K562 (cell line): ENCODE data around the gene ADAMTS15. TPM values are rescaled to one million over a fixed set of nuclear protein-coding genes. Genes with fewer than 3 reads are reported as not detected.

Source experiments
- ATAC-seq: fragments of 200-7000 bp; cut with Tn5 transposase; 3 replicates; pipeline ENCODE4 v1.9.1; 2020; ENCODE audit warnings: moderate library complexity
- BruUV-seq: library from RNA; stranded (reverse); fragments of 400-500 nt; replicated peaks from 2 replicates; lab custom pipeline; 2021; lab: Mats Ljungman, UMichigan
- CTCF ChIA-PET: fragments of 300-600 bp; formaldehyde crosslinking; extraction: SDS; loops from one replicate; lab custom pipeline; 2021; ENCODE audit warnings: low intra/inter-chr PET ratio; lab: Yijun Ruan, JAX
- POLR2A ChIA-PET: fragments of 300-600, 350-650 bp; sonication (Branson Sonifier 250); formaldehyde crosslinking; extraction: SDS; loops from one replicate; lab custom pipeline; 2021; ENCODE audit warnings: antibody characterized with exemption, inconsistent platforms; lab: Yijun Ruan, JAX
- DNase-seq, 4 experiments: peaks; one replicate each; pipeline versions ENCODE4 v3.0.0 to v3.0.0-alpha.2; 2011 to 2018; ENCODE audit warnings: low spot score in 3 of 4, mixed read lengths in 3 of 4; ENCODE audit errors: extremely low read depth in 1 of 4
- FAIRE-seq: peaks from 2 replicates; lab custom pipeline; 2011; peaks lifted over from hg19 to GRCh38; lab: Jason Lieb, UNC
- H2AFZ ChIP-seq: 2 replicates; pipeline ENCODE4 v1.6.0; 2011; ENCODE audit warnings: low read depth, low read length, control low read depth, inconsistent platforms
- H3K27ac ChIP-seq: fragments of 200-600 bp; 3 replicates; pipeline ENCODE4 v1.8.0; 2011; ENCODE audit warnings: low read depth, mild to moderate bottlenecking, control low read depth, inconsistent platforms, low read length, moderate library complexity, mixed read lengths; ENCODE audit errors: extremely low read depth
- H3K27me3 ChIP-seq, 2 experiments: fragments of 300-600 bp in 1 of 2; 2 replicates in 1 of 2; 3 replicates in 1 of 2; pipeline versions ENCODE4 v1.6.0 to v1.8.0; 2011; ENCODE audit warnings: inconsistent platforms in 2 of 2, low read length in 2 of 2, mild to moderate bottlenecking in 1 of 2, mixed read lengths in 1 of 2, moderate library complexity in 1 of 2; ENCODE audit not compliant: control insufficient read depth in 2 of 2, insufficient read depth in 2 of 2
- H3K36me3 ChIP-seq: fragments of 300-600 bp; 3 replicates; pipeline ENCODE4 v1.8.0; 2011; ENCODE audit warnings: mild to moderate bottlenecking, low read length, inconsistent platforms; ENCODE audit not compliant: control insufficient read depth, insufficient read depth
- H3K4me1 ChIP-seq, 2 experiments: fragments of 200-600 bp in 1 of 2; replicated peaks in 1 of 2; 2 replicates in 1 of 2; 3 replicates in 1 of 2; pipeline versions ENCODE4 v1.5.1 to v1.8.0; 2011; ENCODE audit warnings: inconsistent platforms in 2 of 2, low read length in 2 of 2, mild to moderate bottlenecking in 1 of 2, mixed read lengths in 1 of 2, moderate library complexity in 1 of 2; ENCODE audit not compliant: control insufficient read depth in 2 of 2, insufficient read depth in 2 of 2
- H3K4me2 ChIP-seq: 2 replicates; pipeline ENCODE4 v1.6.1; 2011; ENCODE audit warnings: low read length, control low read depth, inconsistent platforms, mixed read lengths; ENCODE audit not compliant: insufficient read depth
- H3K4me3 ChIP-seq: fragments of 200-600 bp; sonication (generic), shearing (Covaris generic); 2 replicates; pipeline ENCODE4 v1.5.1; 2016; ENCODE audit warnings: control low read depth, inconsistent platforms
- H3K79me2 ChIP-seq: fragments of 200-600 bp; 3 replicates; pipeline ENCODE4 v1.8.0; 2011; ENCODE audit warnings: low read length, inconsistent platforms; ENCODE audit not compliant: control insufficient read depth, insufficient read depth
- H3K9ac ChIP-seq, 2 experiments: 2 replicates each; pipeline versions ENCODE4 v1.6.0 to v1.6.1; 2011; ENCODE audit warnings: low read depth in 2 of 2, low read length in 2 of 2, control low read depth in 1 of 2, inconsistent platforms in 1 of 2, mild to moderate bottlenecking in 1 of 2, mixed read lengths in 1 of 2; ENCODE audit not compliant: insufficient read depth in 1 of 2
- H3K9me1 ChIP-seq: one replicate; pipeline ENCODE4 v1.6.0; 2011; ENCODE audit warnings: inconsistent platforms, mild to moderate bottlenecking, low read length, moderate library complexity; ENCODE audit not compliant: control insufficient read depth, insufficient read depth
- H3K9me3 ChIP-seq: replicated peaks from 2 replicates; pipeline ENCODE4 v1.5.1; 2011; ENCODE audit warnings: low read depth, low read length, inconsistent platforms; ENCODE audit not compliant: control insufficient read depth, insufficient read depth
- H4K20me1 ChIP-seq: replicated peaks from 2 replicates; pipeline ENCODE4 v1.6.1; 2011; ENCODE audit warnings: low read length, inconsistent platforms, mixed read lengths; ENCODE audit not compliant: control insufficient read depth, insufficient read depth
- E2F3 ChIP-seq: fragments of 250-450 bp; sonication (Bioruptor Pico); IDR thresholded peaks from 2 replicates; pipeline ENCODE4 v1.4.0; 2020; ENCODE audit warnings: mild to moderate bottlenecking
- EP300 ChIP-seq: IDR thresholded peaks from 2 replicates; pipeline ENCODE4 v1.6.1; 2012; ENCODE audit warnings: low read length, improper control_type of control experiment
- FOXA3 ChIP-seq, 2 experiments: fragments of 450-650 bp in 1 of 2; sonication (generic) in 1 of 2; formaldehyde crosslinking; IDR thresholded peaks in 1 of 2; conservative IDR thresholded peaks in 1 of 2; 2 replicates each; pipeline versions ENCODE4 v1.4.0 to v1.8.0; 2020 to 2022; ENCODE audit warnings: mild to moderate bottlenecking in 2 of 2, missing genetic modification reagents in 1 of 2
- HEY1 ChIP-seq: fragments of 250-450 bp; sonication (Bioruptor Pico); IDR thresholded peaks from 2 replicates; pipeline ENCODE4 v1.5.0; 2020; ENCODE audit warnings: mild to moderate bottlenecking, moderate library complexity, borderline replicate concordance
- LEF1 ChIP-seq: fragments of 450-650 bp; IDR thresholded peaks from 2 replicates; pipeline ENCODE4 v1.6.1; 2016; ENCODE audit warnings: mild to moderate bottlenecking
- MBD2 ChIP-seq: sonication (generic); IDR thresholded peaks from 2 replicates; pipeline ENCODE4 v1.6.1; 2016; ENCODE audit warnings: low read depth, borderline replicate concordance
- NCOA1 ChIP-seq: fragments of 450-650 bp; IDR thresholded peaks from 2 replicates; pipeline ENCODE4 v1.6.1; 2016; ENCODE audit warnings: low read depth
- RNF219 ChIP-seq: fragments of 250-450 bp; sonication (Bioruptor Pico); IDR thresholded peaks from 2 replicates; pipeline ENCODE4 v1.5.0; 2022; ENCODE audit warnings: mild to moderate bottlenecking
- SP1 ChIP-seq: sonication (generic); formaldehyde crosslinking; IDR thresholded peaks from 2 replicates; pipeline ENCODE4 v1.8.1; 2022; ENCODE audit warnings: mild to moderate bottlenecking, missing genetic modification reagents
- STAG1 ChIP-seq: sonication (generic); formaldehyde crosslinking; IDR thresholded peaks from 2 replicates; pipeline ENCODE4 v1.5.0; 2020; ENCODE audit warnings: missing genetic modification reagents, borderline replicate concordance
- ZNF146 ChIP-seq: IDR thresholded peaks from one replicate; pipeline ENCODE4 v1.6.1; 2018; ENCODE audit warnings: missing compliant biosample characterization; ENCODE audit not compliant: unreplicated experiment
- ZNF184 ChIP-seq: sonication (generic); formaldehyde crosslinking; IDR thresholded peaks from 2 replicates; pipeline ENCODE4 v1.5.0; 2020; ENCODE audit warnings: missing genetic modification reagents
- WGBS: fragments of 100-300 bp; shearing (Covaris generic); methylation state at CpG from one replicate; pipeline ENCODE4 v1.1.6; 2016; ENCODE audit warnings: low coverage, mixed read lengths; ENCODE audit not compliant: insufficient coverage; ENCODE audit errors: missing lambda C conversion rate; 5-methylcytosine and 5-hydroxymethylcytosine counted together
- in situ Hi-C: fragments of 300-500 bp; cut with MboI; formaldehyde crosslinking; loops from 4 replicates; pipeline ENCODE4 v1.15.0; 2018; ENCODE audit warnings: inconsistent platforms, mixed read lengths
- intact Hi-C: fragments of 100-400 bp; cut with micrococcal nuclease; formaldehyde crosslinking; loops from 2 replicates; pipeline ENCODE4 v1.14.2; 2022
- polyA plus RNA-seq, 8 experiments: library from polyadenylated mRNA; depleted of rRNA in 4 of 8; stranded (reverse) in 5 of 8; unstranded in 3 of 8; fragments of >200 nt; fragmentation: Nextera tagmentation in 2 of 8; fragmentation: Illumina TruSeq in 1 of 8; extraction: Ambion mirVana in 2 of 8; extraction: Trizol in 1 of 8; gene quantifications; 2 replicates each; pipeline versions ENCODE4 v1.2.1 to v1.2.3, GENCODE V29; 2011 to 2014; ENCODE audit warnings: inconsistent platforms in 1 of 8, missing spikeins in 1 of 8
- total RNA-seq, 7 experiments: library from RNA; depleted of rRNA in 6 of 7; stranded (reverse); fragments of >200 nt in 6 of 7; fragmentation: Illumina TruSeq in 2 of 7; extraction: Trizol in 2 of 7; gene quantifications; 2 replicates each; pipeline versions ENCODE4 v1.2.1 to v1.2.3, GENCODE V29; 2011 to 2021; ENCODE audit warnings: low replicate concordance in 1 of 7
- TF ChIP-seq, protein P1 (sequence below): fragments of 250-450 bp; sonication (Bioruptor Pico); IDR thresholded peaks from 2 replicates; pipeline ENCODE4 v1.6.1; 2021; ENCODE audit warnings: mild to moderate bottlenecking
- TF ChIP-seq, protein P2 (sequence below): fragments of 450-650 bp; IDR thresholded peaks from 2 replicates; pipeline ENCODE4 v1.6.1; 2017; ENCODE audit warnings: mild to moderate bottlenecking, moderate library complexity
- TF ChIP-seq, protein P3 (sequence below): fragments of 250-450 bp; sonication (Bioruptor Pico); IDR thresholded peaks from 2 replicates; pipeline ENCODE4 v1.4.0; 2020; ENCODE audit warnings: mild to moderate bottlenecking, moderate library complexity, borderline replicate concordance
- TF ChIP-seq, protein P4 (sequence below): fragments of 450-650 bp; IDR thresholded peaks from 2 replicates; pipeline ENCODE4 v1.6.1; 2016; ENCODE audit warnings: antibody characterized with exemption

ADAMTS15 gene
- total and polyA plus RNA-seq, 9 of the 15 experiments (the other 6 are each of a cell fraction or from before 2014, with no cell fraction given), result 0.04 TPM; not detected in 8

GRCh38 chr11:130480186-130480585 is 31.7 kb downstream of the ADAMTS15 start:
- Histone ChIP-seq H3K9ac (no peak overlapping the region), H3K27ac (no peak overlapping the region), H3K4me2 (no peak overlapping the region), H3K27me3 (peaks cover 4 to 40% of the 10 kb centered on the region in 2 experiments; a peak in 3 of 5 replicates), H2AFZ (no peak overlapping the region), H3K79me2 (no peaks in the 10 kb centered on the region), H3K9me1 (no peaks in the 10 kb centered on the region), H3K9me3 (no peaks in the 10 kb centered on the region), H3K4me3 (no peak overlapping the region), H3K4me1 (no peaks in the 10 kb centered on the region), H3K36me3 (no peaks in the 10 kb centered on the region), H4K20me1 (no peaks in the 10 kb centered on the region; the same call in 1 of the 2 replicates)
- in situ Hi-C loops (no loop called here), intact Hi-C loops (no loop called here)
- ChIA-PET POLR2A (no interaction called here), CTCF (no interaction called here)
- TF ChIP-seq NCOA1, result no peak
- TF ChIP-seq, protein P1, sequence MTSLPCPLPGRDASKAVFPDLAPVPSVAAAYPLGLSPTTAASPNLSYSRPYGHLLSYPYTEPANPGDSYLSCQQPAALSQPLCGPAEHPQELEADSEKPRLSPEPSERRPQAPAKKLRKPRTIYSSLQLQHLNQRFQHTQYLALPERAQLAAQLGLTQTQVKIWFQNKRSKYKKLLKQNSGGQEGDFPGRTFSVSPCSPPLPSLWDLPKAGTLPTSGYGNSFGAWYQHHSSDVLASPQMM (CRISPR knock-in tag), result no peak
- TF ChIP-seq E2F3 (CRISPR knock-in tag), result no peak
- no peak for TF ChIP-seq HEY1
- TF ChIP-seq, protein P2, sequence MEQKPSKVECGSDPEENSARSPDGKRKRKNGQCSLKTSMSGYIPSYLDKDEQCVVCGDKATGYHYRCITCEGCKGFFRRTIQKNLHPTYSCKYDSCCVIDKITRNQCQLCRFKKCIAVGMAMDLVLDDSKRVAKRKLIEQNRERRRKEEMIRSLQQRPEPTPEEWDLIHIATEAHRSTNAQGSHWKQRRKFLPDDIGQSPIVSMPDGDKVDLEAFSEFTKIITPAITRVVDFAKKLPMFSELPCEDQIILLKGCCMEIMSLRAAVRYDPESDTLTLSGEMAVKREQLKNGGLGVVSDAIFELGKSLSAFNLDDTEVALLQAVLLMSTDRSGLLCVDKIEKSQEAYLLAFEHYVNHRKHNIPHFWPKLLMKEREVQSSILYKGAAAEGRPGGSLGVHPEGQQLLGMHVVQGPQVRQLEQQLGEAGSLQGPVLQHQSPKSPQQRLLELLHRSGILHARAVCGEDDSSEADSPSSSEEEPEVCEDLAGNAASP, result no peak
- no peak for TF ChIP-seq LEF1
- no peak for TF ChIP-seq MBD2
- TF ChIP-seq, protein P3, sequence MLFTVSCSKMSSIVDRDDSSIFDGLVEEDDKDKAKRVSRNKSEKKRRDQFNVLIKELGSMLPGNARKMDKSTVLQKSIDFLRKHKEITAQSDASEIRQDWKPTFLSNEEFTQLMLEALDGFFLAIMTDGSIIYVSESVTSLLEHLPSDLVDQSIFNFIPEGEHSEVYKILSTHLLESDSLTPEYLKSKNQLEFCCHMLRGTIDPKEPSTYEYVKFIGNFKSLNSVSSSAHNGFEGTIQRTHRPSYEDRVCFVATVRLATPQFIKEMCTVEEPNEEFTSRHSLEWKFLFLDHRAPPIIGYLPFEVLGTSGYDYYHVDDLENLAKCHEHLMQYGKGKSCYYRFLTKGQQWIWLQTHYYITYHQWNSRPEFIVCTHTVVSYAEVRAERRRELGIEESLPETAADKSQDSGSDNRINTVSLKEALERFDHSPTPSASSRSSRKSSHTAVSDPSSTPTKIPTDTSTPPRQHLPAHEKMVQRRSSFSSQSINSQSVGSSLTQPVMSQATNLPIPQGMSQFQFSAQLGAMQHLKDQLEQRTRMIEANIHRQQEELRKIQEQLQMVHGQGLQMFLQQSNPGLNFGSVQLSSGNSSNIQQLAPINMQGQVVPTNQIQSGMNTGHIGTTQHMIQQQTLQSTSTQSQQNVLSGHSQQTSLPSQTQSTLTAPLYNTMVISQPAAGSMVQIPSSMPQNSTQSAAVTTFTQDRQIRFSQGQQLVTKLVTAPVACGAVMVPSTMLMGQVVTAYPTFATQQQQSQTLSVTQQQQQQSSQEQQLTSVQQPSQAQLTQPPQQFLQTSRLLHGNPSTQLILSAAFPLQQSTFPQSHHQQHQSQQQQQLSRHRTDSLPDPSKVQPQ, result no peak
- TF ChIP-seq ZNF184, result no peak
- TF ChIP-seq, protein P4, sequence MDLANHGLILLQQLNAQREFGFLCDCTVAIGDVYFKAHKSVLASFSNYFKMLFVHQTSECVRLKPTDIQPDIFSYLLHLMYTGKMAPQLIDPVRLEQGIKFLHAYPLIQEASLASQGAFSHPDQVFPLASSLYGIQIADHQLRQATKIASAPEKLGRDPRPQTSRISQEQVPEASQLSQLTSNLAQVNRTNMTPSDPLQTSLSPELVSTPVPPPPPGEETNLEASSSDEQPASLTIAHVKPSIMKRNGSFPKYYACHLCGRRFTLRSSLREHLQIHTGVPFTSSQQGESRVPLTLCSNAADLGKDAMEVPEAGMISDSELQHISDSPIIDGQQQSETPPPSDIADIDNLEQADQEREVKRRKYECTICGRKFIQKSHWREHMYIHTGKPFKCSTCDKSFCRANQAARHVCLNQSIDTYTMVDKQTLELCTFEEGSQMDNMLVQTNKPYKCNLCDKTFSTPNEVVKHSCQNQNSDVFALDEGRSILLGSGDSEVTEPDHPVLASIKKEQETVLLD, result no peak
- no peak for TF ChIP-seq ZNF146 (CRISPR knock-in tag)
- TF ChIP-seq RNF219 (CRISPR knock-in tag), result no peak
- no peak for TF ChIP-seq STAG1 (CRISPR knock-in tag)
- TF ChIP-seq SP1 (CRISPR knock-in tag), result no peak
- TF ChIP-seq FOXA3 (CRISPR knock-in tag; conservative IDR thresholded peaks at IDR 0.05 in 1 of 2, IDR thresholded peaks at IDR 0.05 in 1 of 2), result no peak
- TF ChIP-seq EP300, result no peak
- ATAC-seq (no peak), DNase-seq (peak in 1 of 4 experiments; percentile 2), FAIRE-seq (no peak)
- BruUV-seq, result no TSS peak
- WGBS, result 0% methylated on average over 5 of the region's 5 CpGs
